Stimulated activated CD8-positive, alpha-beta memory T cell treated with anti-CD3 and anti-CD28 coated beads, Interleukin-4, amount 100 ng/mL, for 1 hour (primary cell): ENCODE results near the gene ZNF516.

ENCODE experiments used
- DNase-seq, 2 donors: peaks; one replicate each; pipeline ENCODE4 v3.0.0-alpha.2; 2020; ENCODE audit warnings: low read depth in 2 of 2, low spot score in 1 of 2

ZNF516 gene

DNA sequence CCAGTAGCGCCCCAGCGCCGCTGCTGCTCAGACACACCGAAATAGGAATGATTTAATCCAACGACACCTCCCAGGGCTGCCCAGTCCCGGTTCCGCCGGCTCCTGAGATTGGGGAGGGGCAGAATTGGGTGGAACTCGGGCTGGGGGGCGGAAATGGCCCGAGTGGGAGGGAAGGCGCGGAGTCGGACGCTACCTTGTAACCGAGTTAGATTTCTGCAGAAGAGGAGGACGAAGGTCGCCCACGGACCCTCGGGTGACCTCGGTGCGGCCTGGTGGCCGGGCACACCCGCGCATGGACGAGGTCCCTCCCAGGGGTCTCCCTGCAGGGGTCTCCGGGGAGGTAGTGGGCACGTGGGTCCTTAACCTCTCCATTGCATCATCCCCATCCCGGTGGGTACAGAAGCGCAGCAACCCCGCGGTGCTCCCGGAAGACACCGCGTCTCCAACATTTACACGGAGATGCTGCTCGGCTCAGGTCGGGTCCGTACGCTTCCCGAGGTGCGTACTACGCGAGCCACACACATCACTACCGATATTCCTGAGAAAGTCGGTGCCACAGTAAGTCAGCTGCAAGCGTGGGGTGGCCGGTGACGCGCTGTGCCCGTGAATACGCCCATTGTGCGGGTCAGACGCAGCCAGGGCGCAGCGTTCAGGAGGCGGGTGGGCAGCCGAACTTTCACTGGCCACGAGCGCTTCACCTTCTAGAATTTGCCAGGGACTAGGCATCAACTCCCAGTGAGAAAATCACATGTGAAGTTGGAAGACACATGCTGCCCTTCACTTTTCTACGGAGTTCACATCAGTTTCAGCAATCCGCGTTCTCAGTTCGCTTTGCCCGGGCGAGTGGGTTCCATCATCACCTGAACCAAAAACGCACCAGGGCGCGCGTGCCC is 3.0 kb downstream of the ZNF516 start:
- DNase-seq: no peak

- DNase-seq: peak; percentile 43 to 61
Observed at GRCh38 chr18:76491473-76491775, 3.6 kb downstream of the ZNF516 start.

DNA sequence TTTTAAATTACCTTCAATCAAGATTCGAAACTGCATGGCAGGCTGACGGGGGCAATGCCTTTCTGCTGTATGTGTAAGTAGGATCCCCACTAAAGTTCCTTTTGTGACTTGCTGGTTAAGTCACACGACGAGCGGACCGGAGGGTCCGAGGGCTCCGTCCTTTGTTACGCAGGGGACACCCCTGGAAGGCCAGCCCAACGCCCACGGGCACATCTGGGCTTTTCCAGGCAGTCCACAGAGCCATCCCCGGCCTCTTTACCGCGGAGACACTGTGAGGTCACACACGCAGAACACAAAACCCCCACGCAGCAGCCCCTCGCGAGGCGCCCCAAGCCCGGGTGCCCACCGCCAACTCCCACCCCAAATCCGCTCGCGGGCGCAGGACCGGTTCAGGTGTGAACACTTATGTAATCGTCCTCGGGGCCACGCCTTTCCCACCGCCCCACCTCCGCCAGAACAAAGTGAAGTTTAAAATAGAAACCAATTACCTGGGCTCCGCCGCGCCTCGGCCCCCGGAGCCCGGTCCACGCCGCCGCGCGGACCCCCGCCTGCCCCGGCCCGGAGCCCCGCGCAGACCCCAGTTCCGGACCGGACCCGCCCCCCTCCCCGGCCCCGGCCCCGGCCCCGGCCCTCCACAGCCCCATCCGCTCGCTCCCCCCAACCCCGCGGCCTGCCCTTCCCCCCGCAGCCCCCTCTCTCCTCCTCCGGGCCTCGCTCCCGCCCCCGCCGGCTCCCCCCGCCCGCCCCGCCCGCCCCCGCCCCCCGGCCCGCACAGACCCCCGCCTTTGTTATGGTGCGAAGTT is 4.2 kb downstream of the ZNF516 start:
- DNase-seq: no peak

GRCh38 chr18:76490033-76490432 is 5.0 kb downstream of the ZNF516 start:
- no peak for DNase-seq

DNA sequence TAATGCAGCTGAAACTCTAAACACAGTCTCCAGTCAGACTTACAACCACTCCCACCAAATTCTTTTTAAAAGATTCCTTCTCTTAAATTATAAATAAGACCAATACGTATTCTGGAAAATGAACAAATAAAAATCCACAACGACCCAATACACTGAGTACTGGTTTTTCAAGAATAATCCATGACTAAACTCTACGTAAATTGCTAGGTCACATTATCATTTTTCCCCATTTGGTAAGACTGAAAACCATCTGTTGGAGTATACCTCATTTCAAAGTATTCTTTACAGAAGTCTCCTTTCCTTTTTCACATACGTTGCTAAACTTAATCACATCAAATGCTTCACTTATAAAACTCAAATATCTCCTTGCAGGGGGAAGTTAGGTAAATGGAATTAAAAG is 6.0 kb downstream of the ZNF516 start:
- DNase-seq: no peak

GRCh38 chr18:76488190-76488589 is 6.9 kb downstream of the ZNF516 start:
- no peak for DNase-seq

DNA sequence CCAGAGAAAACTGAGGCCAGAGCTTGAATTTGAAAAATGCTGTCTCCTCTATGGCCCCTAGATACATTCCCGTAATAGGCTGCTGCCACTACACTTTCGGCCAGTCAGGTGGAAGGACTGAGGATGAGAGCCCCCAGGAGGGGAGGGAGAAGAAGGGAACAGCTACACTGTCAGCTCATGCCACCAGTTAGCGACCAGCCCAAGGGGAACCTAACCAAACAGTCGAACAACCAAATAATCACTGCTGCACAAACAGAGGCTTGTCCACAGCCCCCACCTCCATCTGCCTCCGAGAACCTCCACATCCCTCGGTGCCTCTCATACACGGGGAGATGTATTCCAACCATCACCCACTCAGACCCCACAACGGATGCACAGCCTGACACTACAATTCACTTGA is 7.3 kb downstream of the ZNF516 start:
- DNase-seq: no peak

DNA sequence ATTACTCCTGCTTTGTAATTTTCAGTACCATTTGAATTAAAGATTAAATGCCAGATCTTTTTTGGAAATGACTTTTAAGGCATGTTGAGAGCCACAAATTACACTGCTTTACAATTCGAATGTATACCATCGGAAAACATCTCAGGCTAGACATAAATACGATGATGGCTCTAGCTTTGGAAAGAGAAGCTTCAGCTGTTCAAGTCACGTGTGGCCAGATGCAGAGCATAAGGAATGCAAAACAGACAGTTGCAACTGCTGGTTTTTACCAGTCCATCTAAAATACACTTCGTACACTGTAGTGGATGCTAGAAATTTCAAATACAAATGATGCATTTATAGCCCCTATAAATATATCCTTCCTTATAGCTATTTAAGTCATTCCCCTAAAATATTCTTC is 8.0 kb downstream of the ZNF516 start:
- DNase-seq: no peak

DNA sequence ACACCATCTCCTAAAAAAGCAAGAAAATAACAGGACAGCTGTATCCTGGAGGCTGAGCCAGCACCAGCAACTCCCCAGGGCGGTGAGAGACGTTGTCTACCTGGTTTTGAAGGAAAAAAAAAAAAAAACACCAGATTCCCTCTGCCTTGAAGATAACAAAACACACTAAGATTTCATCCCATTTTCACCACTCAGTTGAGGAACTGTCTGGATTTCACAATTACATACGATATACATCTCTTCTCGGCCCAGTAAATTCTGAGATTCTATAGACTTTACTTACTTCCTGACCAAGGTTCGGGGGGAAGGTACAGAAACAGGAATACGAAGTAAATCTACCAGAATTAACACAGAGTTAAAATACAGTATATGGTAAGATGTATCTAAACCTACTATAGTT is 8.5 kb downstream of the ZNF516 start:
- no peak for DNase-seq

DNA sequence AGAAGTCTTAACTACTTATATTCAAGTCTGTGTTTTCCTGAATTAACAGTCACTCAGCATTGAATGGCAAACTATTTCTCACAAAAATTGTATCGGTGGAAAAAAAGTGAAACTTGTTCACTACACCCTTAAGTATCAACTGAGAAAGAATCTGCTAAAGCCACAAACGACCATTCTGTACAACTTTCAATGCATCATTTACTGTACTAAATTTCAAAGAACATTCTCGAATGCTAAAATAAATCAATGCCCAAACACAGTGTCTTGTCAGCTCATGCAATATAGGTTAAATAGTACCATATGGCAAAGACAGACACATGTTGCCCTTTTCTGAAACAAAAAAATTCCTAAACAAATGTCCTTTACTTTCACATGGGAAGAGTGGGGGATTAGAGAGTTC is 9.0 kb downstream of the ZNF516 start:
- DNase-seq: no peak

DNA sequence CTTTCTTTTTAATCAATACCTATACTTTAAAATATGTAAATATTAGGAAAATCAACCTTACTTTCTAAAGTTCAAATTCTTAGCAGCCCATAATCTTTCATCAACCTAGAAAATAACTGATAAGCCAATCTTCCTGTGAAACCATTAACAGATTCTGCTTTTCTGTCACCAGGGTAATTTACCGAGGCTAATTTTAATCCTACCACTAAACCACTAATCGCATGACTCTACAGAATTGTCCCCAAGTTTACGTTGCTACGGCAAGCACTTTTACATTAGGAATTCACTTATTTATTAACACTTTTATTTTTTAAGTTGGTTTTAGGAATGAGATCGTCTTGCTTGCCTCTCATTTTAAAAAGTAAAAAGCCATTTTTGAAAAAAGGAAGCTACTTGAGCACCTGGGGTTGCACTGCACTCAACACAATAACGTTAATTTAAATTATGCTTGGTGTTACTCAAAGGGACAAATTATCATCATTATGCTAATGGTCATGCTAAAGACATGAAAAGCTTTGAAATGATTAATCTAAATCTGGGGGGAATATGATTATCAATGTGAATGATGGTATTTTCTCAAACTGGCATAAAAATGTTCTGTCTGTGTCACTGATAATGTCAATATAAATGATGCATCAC is 10.2 kb downstream of the ZNF516 start:
- no peak for DNase-seq

- DNase-seq: no peak
Observed at GRCh38 chr18:76483780-76484179, 11.3 kb downstream of the ZNF516 start.

GRCh38 chr18:76482971-76483691 is 11.9 kb downstream of the ZNF516 start:
- no peak for DNase-seq

- DNase-seq: no peak
Observed at GRCh38 chr18:76482267-76482666, 12.8 kb downstream of the ZNF516 start.

DNA sequence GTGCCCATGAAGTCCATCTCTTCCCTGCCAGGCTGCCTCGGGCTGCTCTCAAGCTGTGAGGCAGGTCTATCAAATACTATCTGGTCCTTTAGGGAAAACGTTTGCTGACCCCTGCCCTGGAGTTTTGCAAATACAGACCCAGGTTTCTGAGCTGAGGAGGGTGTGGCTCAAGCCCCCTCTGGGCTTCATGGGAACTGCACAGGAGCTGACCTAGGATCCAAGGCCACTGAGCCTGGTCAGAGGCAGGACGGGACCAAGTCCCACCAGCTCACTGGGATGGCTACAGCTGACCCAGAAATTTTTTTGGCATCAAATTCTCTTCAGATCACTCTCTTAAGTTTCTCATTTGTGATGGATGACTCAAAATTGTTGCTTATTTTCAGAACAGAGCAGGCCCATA is 14.1 kb downstream of the ZNF516 start:
- no peak for DNase-seq

DNA sequence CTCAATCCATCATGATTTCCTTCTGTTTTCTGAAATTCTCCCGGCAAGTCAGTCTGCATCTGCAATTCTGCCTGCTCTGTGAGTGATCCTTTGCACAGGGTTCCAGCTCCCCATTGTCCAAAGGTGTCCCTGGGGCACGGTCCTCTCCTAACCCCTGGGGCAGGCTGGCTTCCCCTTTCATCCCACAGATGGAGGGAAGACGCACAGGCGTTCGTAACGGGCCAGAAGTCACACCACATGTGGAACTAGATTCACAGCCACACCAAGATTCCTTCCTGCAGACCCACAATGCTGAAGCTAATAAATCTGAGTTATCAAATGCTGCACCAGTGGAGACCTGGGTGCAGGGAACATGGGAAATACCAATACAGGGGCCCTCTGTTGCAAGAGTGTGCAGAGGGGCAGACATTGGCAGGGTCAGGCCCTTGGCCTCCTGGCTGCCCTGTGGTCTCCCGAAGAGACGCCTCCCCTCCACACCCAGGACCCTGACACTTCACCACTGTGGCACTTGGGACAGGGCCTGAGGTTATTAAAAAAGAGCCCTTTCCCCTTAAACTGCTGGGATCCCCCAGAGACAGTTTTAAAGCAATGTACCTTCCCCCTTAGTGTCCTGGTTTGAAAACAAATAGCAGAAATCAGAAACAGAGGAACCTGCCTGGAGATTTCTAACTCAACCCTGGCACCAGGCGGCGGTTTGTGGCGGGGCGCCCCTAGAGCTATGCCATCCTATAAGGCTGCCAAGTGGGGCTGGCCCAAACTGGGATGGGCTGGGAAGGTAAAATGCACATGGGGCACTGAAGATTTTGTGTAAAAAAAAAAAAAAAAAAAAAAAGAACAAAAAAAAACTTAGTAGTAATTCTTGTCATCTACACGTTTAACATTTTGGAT is 15.4 kb downstream of the ZNF516 start:
- DNase-seq: no peak

- DNase-seq: no peak
Observed at GRCh38 chr18:76476665-76477561, 18.1 kb downstream of the ZNF516 start.

DNA sequence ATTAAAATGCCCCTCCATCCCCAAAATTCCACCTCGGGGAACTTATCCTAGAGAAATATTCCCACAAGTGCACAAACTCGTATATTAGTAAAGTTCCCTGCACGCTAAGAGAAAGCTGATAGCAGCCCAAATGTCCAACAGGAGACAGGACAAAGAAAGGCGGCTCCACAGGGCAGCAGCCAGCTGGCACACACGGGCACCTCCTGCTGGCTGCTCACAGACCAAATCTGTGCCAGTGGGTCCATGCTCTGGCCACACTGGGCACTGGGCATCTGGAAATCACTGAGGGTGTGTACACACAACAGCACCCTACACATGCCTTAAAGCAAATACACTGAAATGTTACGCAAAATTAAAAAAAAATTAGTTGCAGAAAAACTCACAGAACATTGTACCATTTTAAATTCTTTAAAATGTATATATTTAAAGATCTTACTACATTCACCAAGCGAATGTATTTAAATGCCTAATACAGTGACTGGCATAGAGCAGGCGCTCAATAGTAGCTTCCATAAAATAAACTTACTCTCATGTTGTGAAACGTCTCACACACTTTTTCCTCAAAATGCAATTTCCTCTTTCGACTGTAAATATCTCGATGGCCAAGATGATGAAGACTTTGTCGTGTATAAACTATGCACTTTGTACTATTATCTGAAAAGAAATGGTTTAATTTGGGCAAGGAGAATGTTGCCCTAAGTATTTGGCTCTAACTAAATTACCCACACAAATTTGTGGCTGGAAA is 19.4 kb downstream of the ZNF516 start:
- no peak for DNase-seq

DNA sequence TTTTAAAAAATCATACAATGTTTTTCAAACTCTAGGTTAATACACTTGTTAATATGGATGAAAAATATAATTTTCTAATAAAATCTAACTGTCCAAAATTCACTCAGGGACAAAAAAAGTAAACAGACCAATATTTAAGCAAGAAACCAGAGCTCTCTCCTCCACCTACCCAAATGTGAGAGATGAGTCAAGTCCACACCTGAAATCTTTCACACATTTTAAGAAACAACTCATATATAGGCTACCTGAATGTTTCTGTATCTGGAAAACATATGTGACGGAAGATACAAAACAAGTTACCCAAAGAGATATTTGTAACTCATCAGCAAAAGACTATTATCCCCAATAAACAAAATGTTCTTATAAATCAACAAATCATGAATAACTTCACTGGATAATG is 20.2 kb downstream of the ZNF516 start:
- DNase-seq: no peak
